H9 (cell line): ENCODE data around the gene AFAP1L2. TPM values are rescaled to one million over a fixed set of nuclear protein-coding genes. Genes with fewer than 3 reads are reported as not detected.

Source experiments
- DNase-seq: peaks from one replicate; pipeline ENCODE4 v3.0.0-alpha.2; 2017
- H2AFZ ChIP-seq: one replicate; pipeline ENCODE4 v1.6.1; 2013; ENCODE audit warnings: mild to moderate bottlenecking, low read length, control low read depth, moderate library complexity
- H2AK5ac ChIP-seq: 2 replicates; pipeline ENCODE4 v1.6.1; 2013; ENCODE audit warnings: low read length, control low read depth, mixed read lengths; ENCODE audit not compliant: insufficient read length
- H2BK120ac ChIP-seq: one replicate; pipeline ENCODE4 v1.6.1; 2013; ENCODE audit warnings: low read depth, mild to moderate bottlenecking, low read length, control low read depth, inconsistent platforms; ENCODE audit not compliant: poor library complexity, severe bottlenecking
- H2BK12ac ChIP-seq: 2 replicates; pipeline ENCODE4 v1.6.1; 2013; ENCODE audit warnings: low read length, control low read depth, mixed read lengths, low read depth; ENCODE audit not compliant: insufficient read length
- H2BK15ac ChIP-seq: 2 replicates; pipeline ENCODE4 v1.6.1; 2013; ENCODE audit warnings: low read depth, low read length, control low read depth
- H2BK20ac ChIP-seq: one replicate; pipeline ENCODE4 v1.6.1; 2013; ENCODE audit warnings: low read depth, mild to moderate bottlenecking, low read length, control low read depth, inconsistent platforms; ENCODE audit not compliant: poor library complexity, severe bottlenecking
- H2BK5ac ChIP-seq: 2 replicates; pipeline ENCODE4 v1.6.1; 2013; ENCODE audit warnings: low read length, control low read depth, mixed read lengths; ENCODE audit not compliant: insufficient read length
- H3K14ac ChIP-seq: 2 replicates; pipeline ENCODE4 v1.6.1; 2013; ENCODE audit warnings: low read length, control low read depth; ENCODE audit not compliant: insufficient read depth
- H3K18ac ChIP-seq: 2 replicates; pipeline ENCODE4 v1.6.1; 2013; ENCODE audit warnings: low read depth, mild to moderate bottlenecking, mixed read lengths, low read length, control low read depth; ENCODE audit not compliant: insufficient read length
- H3K23ac ChIP-seq: 2 replicates; pipeline ENCODE4 v1.6.1; 2013; ENCODE audit warnings: low read length, control low read depth, mixed read lengths, low read depth; ENCODE audit not compliant: insufficient read length
- H3K23me2 ChIP-seq: 2 replicates; pipeline ENCODE4 v1.6.1; 2013; ENCODE audit warnings: low read depth, mild to moderate bottlenecking, mixed read lengths, low read length, control low read depth; ENCODE audit not compliant: insufficient read length, poor library complexity, severe bottlenecking
- H3K27ac ChIP-seq: 2 replicates; pipeline ENCODE4 v1.5.1; 2013; ENCODE audit warnings: low read length, control low read depth, mixed read lengths, low read depth; ENCODE audit not compliant: insufficient read length
- H3K27me3 ChIP-seq: 2 replicates; pipeline ENCODE4 v1.6.1; 2013; ENCODE audit warnings: low read length, control low read depth, inconsistent platforms; ENCODE audit not compliant: insufficient read depth
- H3K4ac ChIP-seq: 2 replicates; pipeline ENCODE4 v1.6.1; 2013; ENCODE audit warnings: low read depth, mild to moderate bottlenecking, control low read depth, inconsistent platforms, low read length, moderate library complexity
- H3K4me1 ChIP-seq: 2 replicates; pipeline ENCODE4 v1.6.1; 2013; ENCODE audit warnings: low read length, control low read depth, inconsistent platforms; ENCODE audit not compliant: insufficient read depth
- H3K4me2 ChIP-seq: 2 replicates; pipeline ENCODE4 v1.6.1; 2013; ENCODE audit warnings: low read length, control low read depth, mixed read lengths; ENCODE audit not compliant: insufficient read length, insufficient read depth
- H3K56ac ChIP-seq: 2 replicates; pipeline ENCODE4 v1.6.1; 2013; ENCODE audit warnings: low read depth, mild to moderate bottlenecking, mixed read lengths, low read length, control low read depth; ENCODE audit not compliant: insufficient read length
- H3K79me1 ChIP-seq: 2 replicates; pipeline ENCODE4 v1.6.1; 2013; ENCODE audit warnings: low read depth, mild to moderate bottlenecking, moderate library complexity, low read length, control low read depth, inconsistent platforms; ENCODE audit not compliant: insufficient read depth, poor library complexity, severe bottlenecking
- H3K79me2 ChIP-seq: 2 replicates; pipeline ENCODE4 v1.6.1; 2013; ENCODE audit warnings: low read length, control low read depth, inconsistent platforms; ENCODE audit not compliant: insufficient read depth
- H3K9ac ChIP-seq: 2 replicates; pipeline ENCODE4 v1.6.1; 2013; ENCODE audit warnings: low read length, control low read depth, mixed read lengths; ENCODE audit not compliant: insufficient read length; ENCODE audit errors: extremely low read depth
- H3K9me3 ChIP-seq: one replicate; pipeline ENCODE4 v1.6.1; 2013; ENCODE audit warnings: low read depth, low read length, inconsistent platforms; ENCODE audit not compliant: control insufficient read depth
- H3T11ph ChIP-seq: one replicate; pipeline ENCODE4 v1.6.1; 2013; ENCODE audit warnings: mild to moderate bottlenecking, low read length, control low read depth, inconsistent platforms
- H4K20me1 ChIP-seq: one replicate; pipeline ENCODE4 v1.6.1; 2013; ENCODE audit not compliant: control insufficient read depth, insufficient read length, insufficient read depth
- H4K5ac ChIP-seq: 2 replicates; pipeline ENCODE4 v1.6.1; 2013; ENCODE audit warnings: low read depth, mild to moderate bottlenecking, mixed read lengths, low read length, control low read depth; ENCODE audit not compliant: insufficient read length
- H4K8ac ChIP-seq: replicated peaks from 2 replicates; pipeline ENCODE4 v1.6.1; 2013; ENCODE audit warnings: low read length, control low read depth, mixed read lengths, low read depth; ENCODE audit not compliant: insufficient read length
- H4K91ac ChIP-seq: 2 replicates; pipeline ENCODE4 v1.6.1; 2013; ENCODE audit warnings: low read depth, mild to moderate bottlenecking, moderate library complexity, mixed read lengths, low read length, control low read depth; ENCODE audit not compliant: insufficient read length
- H3K27ac Mint-ChIP-seq, 3 experiments: 2 replicates in 2 of 3; 3 replicates in 1 of 3; pipeline ENCODE4 v1.8.0; 2020 to 2021; ENCODE audit warnings: mixed read lengths in 3 of 3, mild to moderate bottlenecking in 1 of 3, moderate library complexity in 1 of 3
- H3K27me3 Mint-ChIP-seq: 2 replicates; pipeline ENCODE4 v1.8.0; 2021; ENCODE audit warnings: low read depth, mild to moderate bottlenecking, moderate library complexity, mixed read lengths
- H3K36me3 Mint-ChIP-seq, 3 experiments: 2 replicates in 2 of 3; 3 replicates in 1 of 3; pipeline ENCODE4 v1.8.0; 2020 to 2021; ENCODE audit warnings: low read depth in 3 of 3, mixed read lengths in 3 of 3; ENCODE audit not compliant: insufficient read depth in 1 of 3
- H3K4me1 Mint-ChIP-seq, 2 experiments: 2 replicates each; pipeline ENCODE4 v1.8.0; 2020; ENCODE audit warnings: mixed read lengths in 2 of 2
- H3K4me3 Mint-ChIP-seq, 2 experiments: 2 replicates in 1 of 2; 3 replicates in 1 of 2; pipeline ENCODE4 v1.8.0; 2020 to 2021; ENCODE audit warnings: mild to moderate bottlenecking in 2 of 2, mixed read lengths in 2 of 2, moderate library complexity in 1 of 2
- H3K9me3 Mint-ChIP-seq, 2 experiments: 2 replicates in 1 of 2; 3 replicates in 1 of 2; pipeline ENCODE4 v1.8.0; 2020; ENCODE audit warnings: mild to moderate bottlenecking in 2 of 2, mixed read lengths in 2 of 2, moderate library complexity in 1 of 2
- CTCF ChIP-seq: fragments of 200-600 bp; sonication (generic); conservative IDR thresholded peaks from 3 replicates; pipeline ENCODE4 v1.8.0; 2021; ENCODE audit warnings: antibody characterized with exemption, mild to moderate bottlenecking
- WGBS: extraction: QIAGEN DNeasy Blood & Tissue Kit; methylation state at CpG from one replicate; pipeline ENCODE4 v1.1.7; 2013; ENCODE audit warnings: missing lambda C conversion rate, low lambda C conversion rate, mixed read lengths; ENCODE audit not compliant: insufficient read length; ENCODE audit errors: extremely low coverage; 5-methylcytosine and 5-hydroxymethylcytosine counted together
- total RNA-seq: library from RNA; stranded (reverse); gene quantifications from 2 replicates; pipeline ENCODE4 v1.2.1, GENCODE V29; 2021

Gene AFAP1L2
- total RNA-seq, 1 experiment from 2014 or later: 0.77 TPM

- Histone ChIP-seq H2BK120ac (no peak overlapping the region), H2BK5ac (no peak overlapping the region), H3K14ac (no peak overlapping the region), H3K4me1 (no peaks in the 10 kb centered on the region), H3K9me3 (no peaks in the 10 kb centered on the region), H3K4me2 (no peak overlapping the region), H3K18ac (no peak overlapping the region), H2BK15ac (no peak overlapping the region), H4K8ac (no peak overlapping the region), H2BK12ac (no peak overlapping the region), H3K79me1 (no peaks in the 10 kb centered on the region), H4K20me1 (no peaks in the 10 kb centered on the region), H2BK20ac (no peak overlapping the region), H3K9ac (no peak overlapping the region), H3K27me3 (no peaks in the 10 kb centered on the region; the same call in 1 of the 2 replicates), H3K79me2 (no peaks in the 10 kb centered on the region), H2AFZ (no peak overlapping the region), H4K91ac (no peak overlapping the region), H3K23ac (no peak overlapping the region), H3K23me2 (no peaks in the 10 kb centered on the region), H3T11ph (no peak overlapping the region), H2AK5ac (no peak overlapping the region), H4K5ac (no peak overlapping the region), H3K56ac (no peak overlapping the region), H3K27ac (no peak overlapping the region), H3K4ac (no peak overlapping the region)
- Mint-ChIP-seq H3K4me1 (peaks cover 3 to 12% of the 10 kb centered on the region in 2 experiments), H3K27me3 (no peaks in the 10 kb centered on the region), H3K27ac (peak overlapping the region in 2 of 3 experiments; percentile 9 to 16; a peak in 1 of 7 replicates), H3K4me3 (no peak overlapping the region), H3K36me3 (0 out of 7 replicates have a peak, but pooled peaks cover 0 to 2% (median 0%) of the 10 kb centered on the region in 3 experiments), H3K9me3 (no peaks in the 10 kb centered on the region)
- no peak for TF ChIP-seq CTCF
- WGBS: no CpG with 5 or more reads among the region's 9 CpGs
- DNase-seq: no peak
Measured at GRCh38 chr10:114429581-114430335, 25.5 kb upstream of the AFAP1L2 start.
